K562 (cell line): Measurements from ENCODE around the gene IQCN. TPM values are rescaled to one million over a fixed set of nuclear protein-coding genes. Genes with fewer than 3 reads are reported as not detected.

ENCODE experiments used
- C11orf30 ChIP-seq: fragments of 450-650 bp; IDR thresholded peaks from 2 replicates; pipeline ENCODE4 v1.6.1; 2016; ENCODE audit warnings: low read depth, mild to moderate bottlenecking
- E2F1 ChIP-seq: sonication (generic); formaldehyde crosslinking; IDR thresholded peaks from 2 replicates; pipeline ENCODE4 v1.8.1; 2023; ENCODE audit warnings: mild to moderate bottlenecking, missing genetic modification reagents, moderate library complexity
- EGR1 ChIP-seq: fragments of 450-650 bp; conservative IDR thresholded peaks from 2 replicates; pipeline ENCODE4 v1.6.1; 2017; ENCODE audit warnings: mild to moderate bottlenecking
- GABPB1 ChIP-seq: sonication (generic); formaldehyde crosslinking; IDR thresholded peaks from 2 replicates; pipeline ENCODE4 v1.8.0; 2022; ENCODE audit warnings: mild to moderate bottlenecking, missing genetic modification reagents
- KDM2B ChIP-seq: fragments of 250-450 bp; sonication (Bioruptor Pico); IDR thresholded peaks from 2 replicates; pipeline ENCODE4 v1.8.0; 2021; ENCODE audit warnings: mild to moderate bottlenecking, moderate library complexity
- MAX ChIP-seq: sonication (generic); formaldehyde crosslinking; IDR thresholded peaks from 2 replicates; pipeline ENCODE4 v1.9.0; 2022; ENCODE audit warnings: mild to moderate bottlenecking, missing genetic modification reagents
- MTF1 ChIP-seq: fragments of 250-450 bp; sonication (Bioruptor Pico); IDR thresholded peaks from 2 replicates; pipeline ENCODE4 v1.9.0; 2021; ENCODE audit warnings: moderate library complexity, mild to moderate bottlenecking, inconsistent platforms, borderline replicate concordance
- SMARCC2 ChIP-seq: fragments of 450-650 bp; IDR thresholded peaks from 2 replicates; pipeline ENCODE4 v1.6.1; 2017; ENCODE audit warnings: antibody characterized with exemption, moderate library complexity, mild to moderate bottlenecking, low read depth
- TCF7L2 ChIP-seq: fragments of 150-350 bp; IDR thresholded peaks from 2 replicates; pipeline ENCODE4 v1.6.1; 2016; ENCODE audit warnings: low read depth, mild to moderate bottlenecking, low read length, moderate library complexity
- THRB ChIP-seq: fragments of 450-650 bp; formaldehyde crosslinking; conservative IDR thresholded peaks from 2 replicates; pipeline ENCODE4 v1.4.0; 2022; ENCODE audit warnings: mild to moderate bottlenecking, missing genetic modification characterization
- ZNF311 ChIP-seq: fragments of 250-450 bp; sonication (Bioruptor Pico); IDR thresholded peaks from 2 replicates; pipeline ENCODE4 v1.4.0; 2020; ENCODE audit warnings: mild to moderate bottlenecking, moderate library complexity
- ZNF561 ChIP-seq: fragments of 450-650 bp; formaldehyde crosslinking; conservative IDR thresholded peaks from 2 replicates; pipeline ENCODE4 v1.4.0; 2020; ENCODE audit warnings: mild to moderate bottlenecking, moderate library complexity
- ZNF639 ChIP-seq, 2 experiments: fragments of 200-800 bp in 1 of 2; sonication (Bioruptor generic) in 1 of 2; sonication (generic) in 1 of 2; formaldehyde crosslinking in 1 of 2; IDR thresholded peaks in 1 of 2; conservative IDR thresholded peaks in 1 of 2; 2 replicates each; pipeline versions ENCODE4 v1.5.0 to v1.6.1; 2016 to 2020; ENCODE audit warnings: missing compliant biosample characterization in 1 of 2, missing genetic modification characterization in 1 of 2, missing genetic modification reagents in 1 of 2
- ZSCAN29 ChIP-seq: fragments of 450-650 bp; IDR thresholded peaks from 2 replicates; pipeline ENCODE4 v1.6.1; 2017
- polyA plus RNA-seq, 8 experiments: library from polyadenylated mRNA; depleted of rRNA in 4 of 8; stranded (reverse) in 5 of 8; unstranded in 3 of 8; fragments of >200 nt; fragmentation: Nextera tagmentation in 2 of 8; fragmentation: Illumina TruSeq in 1 of 8; extraction: Ambion mirVana in 2 of 8; extraction: Trizol in 1 of 8; gene quantifications; 2 replicates each; pipeline versions ENCODE4 v1.2.1 to v1.2.3, GENCODE V29; 2011 to 2014; ENCODE audit warnings: inconsistent platforms in 1 of 8, missing spikeins in 1 of 8
- total RNA-seq, 7 experiments: library from RNA; depleted of rRNA in 6 of 7; stranded (reverse); fragments of >200 nt in 6 of 7; fragmentation: Illumina TruSeq in 2 of 7; extraction: Trizol in 2 of 7; gene quantifications; 2 replicates each; pipeline versions ENCODE4 v1.2.1 to v1.2.3, GENCODE V29; 2011 to 2021; ENCODE audit warnings: low replicate concordance in 1 of 7
- TF ChIP-seq, protein P1 (sequence below), 2 experiments: fragments of 450-650 bp in 1 of 2; sonication (generic) in 1 of 2; formaldehyde crosslinking; conservative IDR thresholded peaks; 2 replicates each; pipeline versions ENCODE4 v1.4.0 to v1.8.1; 2020 to 2022; ENCODE audit warnings: mild to moderate bottlenecking in 1 of 2, missing genetic modification reagents in 1 of 2
- TF ChIP-seq, protein P2 (sequence below): fragments of 250-450 bp; sonication (Bioruptor Pico); IDR thresholded peaks from 2 replicates; pipeline ENCODE4 v1.5.0; 2020; ENCODE audit warnings: mild to moderate bottlenecking, borderline replicate concordance

IQCN gene
- total and polyA plus RNA-seq, 9 of the 15 experiments (the other 6 are each of a cell fraction or from before 2014, with no cell fraction given) = 0.01 to 0.07 (median 0.04) TPM; not detected in 3

- TF ChIP-seq THRB (CRISPR knock-in tag) = no peak
- TF ChIP-seq, protein P1, sequence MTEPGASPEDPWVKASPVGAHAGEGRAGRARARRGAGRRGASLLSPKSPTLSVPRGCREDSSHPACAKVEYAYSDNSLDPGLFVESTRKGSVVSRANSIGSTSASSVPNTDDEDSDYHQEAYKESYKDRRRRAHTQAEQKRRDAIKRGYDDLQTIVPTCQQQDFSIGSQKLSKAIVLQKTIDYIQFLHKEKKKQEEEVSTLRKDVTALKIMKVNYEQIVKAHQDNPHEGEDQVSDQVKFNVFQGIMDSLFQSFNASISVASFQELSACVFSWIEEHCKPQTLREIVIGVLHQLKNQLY (CRISPR knock-in tag; conservative IDR thresholded peaks at IDR 0.05) = 0 out of 4 replicates have a peak, but pooled peaks have one; percentile 11 to 57
- TF ChIP-seq MAX (CRISPR knock-in tag) = 0 out of 2 replicates have a peak, but pooled peaks have one; percentile 9
- TF ChIP-seq C11orf30 = no peak
- peak; percentile 57; the same call in 1 of the 2 replicates for TF ChIP-seq E2F1 (CRISPR knock-in tag)
- TF ChIP-seq ZNF311 (CRISPR knock-in tag) = no peak
- TF ChIP-seq, protein P2, sequence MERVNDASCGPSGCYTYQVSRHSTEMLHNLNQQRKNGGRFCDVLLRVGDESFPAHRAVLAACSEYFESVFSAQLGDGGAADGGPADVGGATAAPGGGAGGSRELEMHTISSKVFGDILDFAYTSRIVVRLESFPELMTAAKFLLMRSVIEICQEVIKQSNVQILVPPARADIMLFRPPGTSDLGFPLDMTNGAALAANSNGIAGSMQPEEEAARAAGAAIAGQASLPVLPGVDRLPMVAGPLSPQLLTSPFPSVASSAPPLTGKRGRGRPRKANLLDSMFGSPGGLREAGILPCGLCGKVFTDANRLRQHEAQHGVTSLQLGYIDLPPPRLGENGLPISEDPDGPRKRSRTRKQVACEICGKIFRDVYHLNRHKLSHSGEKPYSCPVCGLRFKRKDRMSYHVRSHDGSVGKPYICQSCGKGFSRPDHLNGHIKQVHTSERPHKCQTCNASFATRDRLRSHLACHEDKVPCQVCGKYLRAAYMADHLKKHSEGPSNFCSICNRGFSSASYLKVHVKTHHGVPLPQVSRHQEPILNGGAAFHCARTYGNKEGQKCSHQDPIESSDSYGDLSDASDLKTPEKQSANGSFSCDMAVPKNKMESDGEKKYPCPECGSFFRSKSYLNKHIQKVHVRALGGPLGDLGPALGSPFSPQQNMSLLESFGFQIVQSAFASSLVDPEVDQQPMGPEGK (CRISPR knock-in tag) = no peak
- no peak for TF ChIP-seq MTF1
- peak in 1 of 2 experiments; percentile 100; a peak in 2 of 4 replicates for TF ChIP-seq ZNF639 (CRISPR knock-in tag; conservative IDR thresholded peaks at IDR 0.05 in 1 of 2, IDR thresholded peaks at IDR 0.05 in 1 of 2)
- no peak for TF ChIP-seq ZNF561 (CRISPR knock-in tag)
- TF ChIP-seq KDM2B = 0 out of 2 replicates have a peak, but pooled peaks have one; percentile 43
- no peak for TF ChIP-seq TCF7L2
- no peak; the same call in 1 of the 2 replicates for TF ChIP-seq EGR1
- no peak for TF ChIP-seq ZSCAN29
- peak; percentile 74 for TF ChIP-seq GABPB1
- no peak for TF ChIP-seq SMARCC2
Measured at GRCh38 chr19:18281082-18282020, 7.1 kb upstream of the IQCN start, which contains the start of gene JUND (continued).
